DND-41 (cell line): ENCODE results near the gene PDE6C.

ENCODE experiments used
- EZH2 ChIP-seq: IDR thresholded peaks from 3 replicates; pipeline ENCODE4 v1.6.1; 2012; ENCODE audit warnings: borderline replicate concordance, low read depth, mild to moderate bottlenecking, moderate library complexity, low read length, inconsistent platforms; ENCODE audit not compliant: severe bottlenecking
- TF ChIP-seq, protein P1 (sequence below): IDR thresholded peaks from 2 replicates; pipeline ENCODE4 v1.5.1; 2012; ENCODE audit warnings: borderline replicate concordance, low read length, moderate library complexity, mild to moderate bottlenecking; ENCODE audit not compliant: poor library complexity, severe bottlenecking; ENCODE audit errors: extremely low read depth

DNA sequence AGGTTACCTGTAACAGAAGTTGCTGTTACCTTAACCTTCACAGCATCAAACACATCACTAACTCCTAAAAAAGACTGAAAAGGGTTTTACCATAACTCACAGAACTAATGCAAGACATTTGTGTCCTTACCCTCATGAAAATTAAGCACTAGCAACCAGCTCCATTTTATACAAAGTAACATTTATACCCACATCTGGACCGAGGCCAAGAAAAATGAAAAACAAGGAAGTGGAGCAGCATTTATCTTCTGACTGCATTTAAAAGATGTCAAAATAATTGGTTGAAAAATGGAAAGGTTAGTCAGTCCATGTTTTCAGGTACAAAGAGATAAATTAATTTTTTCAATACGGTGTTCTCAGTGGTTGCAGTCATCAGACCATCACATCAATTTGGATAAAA, 8.2 kb upstream of the PDE6C start:
- TF ChIP-seq, protein P1, sequence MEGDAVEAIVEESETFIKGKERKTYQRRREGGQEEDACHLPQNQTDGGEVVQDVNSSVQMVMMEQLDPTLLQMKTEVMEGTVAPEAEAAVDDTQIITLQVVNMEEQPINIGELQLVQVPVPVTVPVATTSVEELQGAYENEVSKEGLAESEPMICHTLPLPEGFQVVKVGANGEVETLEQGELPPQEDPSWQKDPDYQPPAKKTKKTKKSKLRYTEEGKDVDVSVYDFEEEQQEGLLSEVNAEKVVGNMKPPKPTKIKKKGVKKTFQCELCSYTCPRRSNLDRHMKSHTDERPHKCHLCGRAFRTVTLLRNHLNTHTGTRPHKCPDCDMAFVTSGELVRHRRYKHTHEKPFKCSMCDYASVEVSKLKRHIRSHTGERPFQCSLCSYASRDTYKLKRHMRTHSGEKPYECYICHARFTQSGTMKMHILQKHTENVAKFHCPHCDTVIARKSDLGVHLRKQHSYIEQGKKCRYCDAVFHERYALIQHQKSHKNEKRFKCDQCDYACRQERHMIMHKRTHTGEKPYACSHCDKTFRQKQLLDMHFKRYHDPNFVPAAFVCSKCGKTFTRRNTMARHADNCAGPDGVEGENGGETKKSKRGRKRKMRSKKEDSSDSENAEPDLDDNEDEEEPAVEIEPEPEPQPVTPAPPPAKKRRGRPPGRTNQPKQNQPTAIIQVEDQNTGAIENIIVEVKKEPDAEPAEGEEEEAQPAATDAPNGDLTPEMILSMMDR, result no peak
- TF ChIP-seq EZH2, result no peak
